Measurements from ENCODE around the gene GRAMD1B.
"Not testable (repeated sequence)": the region's sequence is repeated elsewhere in the genome, so short reads cannot be mapped to it uniquely, and the experiment has no call there.

DNA sequence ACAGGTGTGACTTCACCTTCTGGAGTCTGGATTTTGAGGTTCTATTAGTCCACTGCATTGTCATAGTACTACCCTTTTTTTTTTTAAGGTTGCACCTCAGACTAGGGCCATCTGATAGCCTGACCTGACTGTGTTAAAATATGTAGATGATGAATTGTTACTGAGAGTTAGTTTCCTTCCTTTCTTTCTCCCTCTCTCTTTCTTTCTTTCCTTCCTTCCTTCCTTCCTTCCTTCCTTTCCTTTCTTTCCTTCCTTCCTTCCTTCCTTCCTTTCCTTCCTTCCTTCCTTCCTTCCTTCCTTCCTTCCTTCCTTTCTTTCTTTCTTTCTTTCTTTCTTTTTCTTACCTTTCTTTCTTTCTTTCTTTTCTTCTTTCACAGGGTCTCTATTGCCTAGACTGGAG is 83.2 kb downstream of the GRAMD1B start:
- TF ChIP-seq, protein P1, sequence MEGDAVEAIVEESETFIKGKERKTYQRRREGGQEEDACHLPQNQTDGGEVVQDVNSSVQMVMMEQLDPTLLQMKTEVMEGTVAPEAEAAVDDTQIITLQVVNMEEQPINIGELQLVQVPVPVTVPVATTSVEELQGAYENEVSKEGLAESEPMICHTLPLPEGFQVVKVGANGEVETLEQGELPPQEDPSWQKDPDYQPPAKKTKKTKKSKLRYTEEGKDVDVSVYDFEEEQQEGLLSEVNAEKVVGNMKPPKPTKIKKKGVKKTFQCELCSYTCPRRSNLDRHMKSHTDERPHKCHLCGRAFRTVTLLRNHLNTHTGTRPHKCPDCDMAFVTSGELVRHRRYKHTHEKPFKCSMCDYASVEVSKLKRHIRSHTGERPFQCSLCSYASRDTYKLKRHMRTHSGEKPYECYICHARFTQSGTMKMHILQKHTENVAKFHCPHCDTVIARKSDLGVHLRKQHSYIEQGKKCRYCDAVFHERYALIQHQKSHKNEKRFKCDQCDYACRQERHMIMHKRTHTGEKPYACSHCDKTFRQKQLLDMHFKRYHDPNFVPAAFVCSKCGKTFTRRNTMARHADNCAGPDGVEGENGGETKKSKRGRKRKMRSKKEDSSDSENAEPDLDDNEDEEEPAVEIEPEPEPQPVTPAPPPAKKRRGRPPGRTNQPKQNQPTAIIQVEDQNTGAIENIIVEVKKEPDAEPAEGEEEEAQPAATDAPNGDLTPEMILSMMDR (IDR thresholded peaks at IDR 0.05) = not testable (repeated sequence)
- not testable (repeated sequence) for TF ChIP-seq EZH2 (IDR thresholded peaks at IDR 0.05; ENCODE audit: borderline replicate concordance, insufficient read depth, low read depth, low read length, poor library complexity, severe bottlenecking)
